AG09319 (cell line): ENCODE data around the gene CA6.
"Not testable (repeated sequence)": the region's sequence is repeated elsewhere in the genome, so short reads cannot be mapped to it uniquely, and the experiment has no call there.

ENCODE experiments used
- DNase-seq: peaks from one replicate; pipeline ENCODE4 v3.0.0-alpha.2; 2010; ENCODE audit warnings: low read depth; ENCODE audit errors: extremely low read depth
- CTCF ChIP-seq: IDR thresholded peaks from 2 replicates; pipeline ENCODE4 v1.5.1; 2011; ENCODE audit warnings: low read depth, mild to moderate bottlenecking, inconsistent platforms, low read length, moderate library complexity

CA6 gene

DNA sequence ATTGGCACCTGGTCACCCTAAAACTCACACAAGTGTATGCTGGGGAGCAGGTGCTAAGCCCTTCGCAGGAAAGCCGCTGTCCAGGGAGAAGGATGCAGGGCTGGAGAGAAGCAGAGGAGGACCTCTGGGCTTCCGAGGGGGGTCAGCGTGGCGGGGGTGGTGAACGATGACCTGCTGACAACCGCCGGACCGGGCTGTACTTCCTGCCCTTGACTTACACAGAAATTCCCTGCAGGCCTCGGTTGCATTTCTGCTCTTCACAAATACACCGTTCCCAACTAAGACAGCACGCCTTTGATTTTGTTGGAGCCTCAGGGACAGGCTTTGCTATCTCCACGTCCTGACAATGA is 42.9 kb downstream of the CA6 start:
- no peak for DNase-seq
- no peak for TF ChIP-seq CTCF

GRCh38 chr1:8989061-8989460 is 43.4 kb downstream of the CA6 start:
- no peak for TF ChIP-seq CTCF
- no peak for DNase-seq

GRCh38 chr1:8989821-8990220 is 44.2 kb downstream of the CA6 start:
- no peak for DNase-seq
- no peak for TF ChIP-seq CTCF

- peak; percentile 8; the same call in 1 of the 2 replicates for TF ChIP-seq CTCF
- no peak for DNase-seq
Measured at GRCh38 chr1:8992936-8993687, 47.4 kb downstream of the CA6 start.

- DNase-seq: not testable (repeated sequence)
Measured at GRCh38 chr1:8993962-8994675, 48.5 kb downstream of the CA6 start.

GRCh38 chr1:9001534-9002214 is 56.0 kb downstream of the CA6 start:
- not testable (repeated sequence) for DNase-seq

- DNase-seq: not testable (repeated sequence)
Measured at GRCh38 chr1:9002215-9002560, 56.5 kb downstream of the CA6 start.

GRCh38 chr1:9004031-9004699 is 58.5 kb downstream of the CA6 start:
- no peak for TF ChIP-seq CTCF
- no peak for DNase-seq
